Measurements from ENCODE around the gene EID3. TPM values are rescaled to one million over a fixed set of nuclear protein-coding genes. Genes with fewer than 3 reads are reported as not detected.
A peak's percentile ranks its signal among the peaks of the same experiment; 100 is the strongest.

Gene EID3
- total RNA-seq, 6 experiments from 2014 or later: 2.2 to 4.4 (median 4.1) TPM

- DNase-seq: no peak
- TF ChIP-seq, protein P1, sequence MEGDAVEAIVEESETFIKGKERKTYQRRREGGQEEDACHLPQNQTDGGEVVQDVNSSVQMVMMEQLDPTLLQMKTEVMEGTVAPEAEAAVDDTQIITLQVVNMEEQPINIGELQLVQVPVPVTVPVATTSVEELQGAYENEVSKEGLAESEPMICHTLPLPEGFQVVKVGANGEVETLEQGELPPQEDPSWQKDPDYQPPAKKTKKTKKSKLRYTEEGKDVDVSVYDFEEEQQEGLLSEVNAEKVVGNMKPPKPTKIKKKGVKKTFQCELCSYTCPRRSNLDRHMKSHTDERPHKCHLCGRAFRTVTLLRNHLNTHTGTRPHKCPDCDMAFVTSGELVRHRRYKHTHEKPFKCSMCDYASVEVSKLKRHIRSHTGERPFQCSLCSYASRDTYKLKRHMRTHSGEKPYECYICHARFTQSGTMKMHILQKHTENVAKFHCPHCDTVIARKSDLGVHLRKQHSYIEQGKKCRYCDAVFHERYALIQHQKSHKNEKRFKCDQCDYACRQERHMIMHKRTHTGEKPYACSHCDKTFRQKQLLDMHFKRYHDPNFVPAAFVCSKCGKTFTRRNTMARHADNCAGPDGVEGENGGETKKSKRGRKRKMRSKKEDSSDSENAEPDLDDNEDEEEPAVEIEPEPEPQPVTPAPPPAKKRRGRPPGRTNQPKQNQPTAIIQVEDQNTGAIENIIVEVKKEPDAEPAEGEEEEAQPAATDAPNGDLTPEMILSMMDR (IDR thresholded peaks at IDR 0.05): no peak
- H3K4me1 Mint-ChIP-seq (ENCODE audit: low read depth): peaks cover 55% of the 10 kb centered on the region
- H3K27me3 Mint-ChIP-seq (ENCODE audit: insufficient read depth): peaks cover 38% of the 10 kb centered on the region
- peaks cover 9% of the 10 kb centered on the region; the same call in 1 of the 2 replicates for H3K9me3 Mint-ChIP-seq
- H3K36me3 Mint-ChIP-seq (ENCODE audit: low read depth): peaks cover 62% of the 10 kb centered on the region
- peak overlapping the region; percentile 56; the same call in 1 of the 2 replicates for H3K27ac Mint-ChIP-seq
- H3K4me3 Mint-ChIP-seq: no peak overlapping the region
These were observed 8.7 kb downstream of the EID3 start for GRCh38 chr12:104312202-104312601.

DNA sequence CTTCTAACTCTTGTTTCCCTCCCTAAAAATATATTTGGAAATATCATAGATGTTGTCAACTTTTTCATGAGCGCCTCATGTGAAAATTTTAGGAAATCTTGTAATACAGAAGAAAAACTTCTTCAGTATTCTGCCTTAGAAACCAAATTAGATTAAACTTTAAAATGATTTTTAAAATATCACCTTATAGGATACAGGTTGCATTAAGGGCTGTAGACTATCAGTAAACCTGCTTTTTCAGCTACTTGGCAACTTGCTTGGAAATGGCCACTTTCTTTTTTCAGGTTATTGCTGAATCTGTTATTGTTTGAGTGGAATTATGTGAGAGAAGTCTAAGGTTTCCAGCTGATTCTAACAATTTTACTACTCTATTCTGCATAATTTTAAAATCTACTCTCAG, 9.1 kb downstream of the EID3 start:
- H3K4me1 Mint-ChIP-seq (ENCODE audit: low read depth): peaks cover 51% of the 10 kb centered on the region
- peak overlapping the region; percentile 56 for H3K27ac Mint-ChIP-seq
- TF ChIP-seq, protein P1 (IDR thresholded peaks at IDR 0.05): no peak
- H3K9me3 Mint-ChIP-seq: peaks cover 9% of the 10 kb centered on the region; the same call in 1 of the 2 replicates
- peaks cover 36% of the 10 kb centered on the region for H3K27me3 Mint-ChIP-seq (ENCODE audit: insufficient read depth)
- peaks cover 59% of the 10 kb centered on the region for H3K36me3 Mint-ChIP-seq (ENCODE audit: low read depth)
- DNase-seq: no peak
- H3K4me3 Mint-ChIP-seq: no peak overlapping the region

GRCh38 chr12:104313568-104314241, 10.2 kb downstream of the EID3 start:
- Mint-ChIP-seq H3K4me3 (peak overlapping the region; percentile 46; the same call in 1 of the 2 replicates), H3K4me1 (ENCODE audit: low read depth) (peaks cover 50% of the 10 kb centered on the region), H3K9me3 (peaks cover 9% of the 10 kb centered on the region; the same call in 1 of the 2 replicates), H3K36me3 (ENCODE audit: low read depth) (peaks cover 67% of the 10 kb centered on the region), H3K27ac (peak overlapping the region; percentile 80), H3K27me3 (ENCODE audit: insufficient read depth) (peaks cover 32% of the 10 kb centered on the region)
- TF ChIP-seq, protein P1 (IDR thresholded peaks at IDR 0.05): no peak
- DNase-seq: no peak

DNA sequence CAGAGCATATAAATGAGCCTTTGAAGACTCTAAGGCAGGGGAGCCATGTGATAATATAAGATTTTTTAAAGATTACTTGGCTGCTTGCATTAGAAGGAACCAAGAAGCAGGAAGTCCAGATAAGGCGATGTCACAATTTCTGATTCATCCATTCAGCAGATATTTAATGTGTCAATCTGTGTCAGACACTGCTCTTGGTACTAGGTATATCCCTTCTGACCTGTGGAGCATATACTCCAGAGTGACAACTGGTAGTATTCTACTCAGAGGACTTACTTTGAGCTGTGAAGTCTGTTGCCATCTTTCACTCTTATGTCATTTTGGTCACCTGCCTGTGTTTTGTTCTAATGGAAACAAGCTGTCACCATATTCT, 10.7 kb downstream of the EID3 start:
- Mint-ChIP-seq H3K27me3 (ENCODE audit: insufficient read depth) (peaks cover 32% of the 10 kb centered on the region), H3K36me3 (ENCODE audit: low read depth) (peaks cover 70% of the 10 kb centered on the region), H3K9me3 (peaks cover 9% of the 10 kb centered on the region; the same call in 1 of the 2 replicates), H3K27ac (peak overlapping the region; percentile 80), H3K4me3 (no peak overlapping the region; the same call in 1 of the 2 replicates), H3K4me1 (ENCODE audit: low read depth) (peaks cover 48% of the 10 kb centered on the region)
- no peak for DNase-seq
- TF ChIP-seq, protein P1 (IDR thresholded peaks at IDR 0.05): no peak

- peaks cover 5% of the 10 kb centered on the region; the same call in 1 of the 2 replicates for H3K9me3 Mint-ChIP-seq
- H3K27ac Mint-ChIP-seq: peak overlapping the region; percentile 88
- H3K4me1 Mint-ChIP-seq (ENCODE audit: low read depth): peaks cover 43% of the 10 kb centered on the region
- peaks cover 28% of the 10 kb centered on the region for H3K27me3 Mint-ChIP-seq (ENCODE audit: insufficient read depth)
- DNase-seq: no peak
- H3K4me3 Mint-ChIP-seq: peak overlapping the region; percentile 62
- TF ChIP-seq, protein P1 (IDR thresholded peaks at IDR 0.05): no peak
- peaks cover 75% of the 10 kb centered on the region for H3K36me3 Mint-ChIP-seq (ENCODE audit: low read depth)
These were observed 12.0 kb downstream of the EID3 start for GRCh38 chr12:104315326-104316224.
